ENCODE measurements around the gene PTPRD.

GRCh38 chr9:10566848-10567247, 46.0 kb downstream of the PTPRD start:
- no peak for TF ChIP-seq POLR2A (IDR thresholded peaks at IDR 0.05)
- TF ChIP-seq CTCF (IDR thresholded peaks at IDR 0.05), result no peak

Measured in thyroid gland (tissue), 4 donors.